22Rv1 (cell line): ENCODE results near the gene LDLRAD4.

Experiments
- CTCF ChIP-seq: fragments of 450-650 bp; IDR thresholded peaks from 2 replicates; pipeline ENCODE4 v1.5.1; 2017; ENCODE audit warnings: mild to moderate bottlenecking
- ZFX ChIP-seq: fragments of 450-650 bp; IDR thresholded peaks from 2 replicates; pipeline ENCODE4 v1.6.1; 2017; ENCODE audit warnings: antibody characterized with exemption, borderline replicate concordance

- TF ChIP-seq ZFX, result no peak
- TF ChIP-seq CTCF, result no peak
Observed at GRCh38 chr18:13330996-13331395, 112.4 kb downstream of the LDLRAD4 start.
